ENCODE data around the gene CD34.

DNA sequence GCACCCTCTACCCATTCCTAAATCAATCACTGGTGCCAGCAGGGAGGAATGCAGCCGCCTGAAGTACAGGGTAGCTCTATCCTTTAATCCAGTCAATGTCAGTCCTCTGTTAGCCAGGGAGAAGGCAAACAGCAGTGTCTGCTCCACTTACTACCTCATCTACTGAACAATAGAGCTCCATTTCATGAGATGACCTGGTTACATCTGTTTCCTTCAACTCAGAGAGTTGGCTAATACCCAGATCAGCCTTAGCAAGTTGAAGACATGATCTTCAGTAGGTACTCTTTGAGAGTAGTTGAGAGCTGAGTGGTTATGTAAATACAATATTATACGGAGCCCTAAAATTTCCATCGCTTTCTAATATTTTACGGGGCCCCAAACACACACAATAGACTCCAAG lies 46.1 kb upstream of the CD34 start:
- TF ChIP-seq POLR2AphosphoS5 (IDR thresholded peaks at IDR 0.05) (no peak), SMC3 (conservative IDR thresholded peaks at IDR 0.05; ENCODE audit: poor library complexity) (no peak)
- TF ChIP-seq, protein P1, sequence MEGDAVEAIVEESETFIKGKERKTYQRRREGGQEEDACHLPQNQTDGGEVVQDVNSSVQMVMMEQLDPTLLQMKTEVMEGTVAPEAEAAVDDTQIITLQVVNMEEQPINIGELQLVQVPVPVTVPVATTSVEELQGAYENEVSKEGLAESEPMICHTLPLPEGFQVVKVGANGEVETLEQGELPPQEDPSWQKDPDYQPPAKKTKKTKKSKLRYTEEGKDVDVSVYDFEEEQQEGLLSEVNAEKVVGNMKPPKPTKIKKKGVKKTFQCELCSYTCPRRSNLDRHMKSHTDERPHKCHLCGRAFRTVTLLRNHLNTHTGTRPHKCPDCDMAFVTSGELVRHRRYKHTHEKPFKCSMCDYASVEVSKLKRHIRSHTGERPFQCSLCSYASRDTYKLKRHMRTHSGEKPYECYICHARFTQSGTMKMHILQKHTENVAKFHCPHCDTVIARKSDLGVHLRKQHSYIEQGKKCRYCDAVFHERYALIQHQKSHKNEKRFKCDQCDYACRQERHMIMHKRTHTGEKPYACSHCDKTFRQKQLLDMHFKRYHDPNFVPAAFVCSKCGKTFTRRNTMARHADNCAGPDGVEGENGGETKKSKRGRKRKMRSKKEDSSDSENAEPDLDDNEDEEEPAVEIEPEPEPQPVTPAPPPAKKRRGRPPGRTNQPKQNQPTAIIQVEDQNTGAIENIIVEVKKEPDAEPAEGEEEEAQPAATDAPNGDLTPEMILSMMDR (IDR thresholded peaks at IDR 0.05; ENCODE audit: poor library complexity, severe bottlenecking): no peak

All from neural cell (in vitro differentiated cells).